22Rv1 (cell line): ENCODE measurements around the gene CRYBA1.
"Not testable (repeated sequence)": the region's sequence is repeated elsewhere in the genome, so short reads cannot be mapped to it uniquely, and the experiment has no call there.

Experiments used
- H3K27ac ChIP-seq: fragments of 450-650 bp; 2 replicates; pipeline ENCODE4 v1.5.1; 2017
- CTCF ChIP-seq: fragments of 450-650 bp; IDR thresholded peaks from 2 replicates; pipeline ENCODE4 v1.5.1; 2017; ENCODE audit warnings: mild to moderate bottlenecking
- ZFX ChIP-seq: fragments of 450-650 bp; IDR thresholded peaks from 2 replicates; pipeline ENCODE4 v1.6.1; 2017; ENCODE audit warnings: antibody characterized with exemption, borderline replicate concordance

Gene CRYBA1

GRCh38 chr17:29246628-29247027, at the start of gene CRYBA1:
Gene CRYBA1, plus strand, starts transcription at chr17:29246859. Its CDS starts 5 bp downstream, at chr17:29246864.
- TF ChIP-seq CTCF (no peak), ZFX (no peak)
- no peak within 1 kb of the TSS for H3K27ac ChIP-seq

- TF ChIP-seq CTCF, result no peak
- TF ChIP-seq ZFX, result no peak
- no peak overlapping the region for H3K27ac ChIP-seq
Observed at GRCh38 chr17:29197516-29198272, 49.0 kb upstream of the CRYBA1 start.

- H3K27ac ChIP-seq, result not testable (repeated sequence)
Observed at GRCh38 chr17:29204068-29204804, 42.4 kb upstream of the CRYBA1 start.

- TF ChIP-seq CTCF, result no peak
- no peak overlapping the region for H3K27ac ChIP-seq
Observed at GRCh38 chr17:29205047-29205446, 41.6 kb upstream of the CRYBA1 start.

GRCh38 chr17:29207975-29208374, 38.7 kb upstream of the CRYBA1 start:
- no peak for TF ChIP-seq CTCF
- no peak for TF ChIP-seq ZFX
- no peak overlapping the region for H3K27ac ChIP-seq

GRCh38 chr17:29209073-29209472, 37.6 kb upstream of the CRYBA1 start:
- TF ChIP-seq ZFX (no peak), CTCF (no peak)
- no peak overlapping the region for H3K27ac ChIP-seq

- TF ChIP-seq ZFX, result no peak
- TF ChIP-seq CTCF, result no peak
Observed at GRCh38 chr17:29210879-29211278, 35.8 kb upstream of the CRYBA1 start.

More at GRCh38 chr17:29210879-29211278, 35.8 kb upstream of the CRYBA1 start:
- no peak overlapping the region for H3K27ac ChIP-seq
